ENCODE results near the gene EGFL7.

Gene EGFL7

GRCh38 chr9:136717399-136717798, 54.7 kb downstream of the EGFL7 start:
- no peak for DNase-seq (ENCODE audit: low read depth in 2 of 2)

- DNase-seq (ENCODE audit: low read depth in 2 of 2), result no peak
Observed at GRCh38 chr9:136718345-136719194, 55.9 kb downstream of the EGFL7 start.

- no peak for DNase-seq (ENCODE audit: low read depth in 2 of 2)
Observed at GRCh38 chr9:136719195-136719880, 56.6 kb downstream of the EGFL7 start.

- DNase-seq (ENCODE audit: low read depth in 2 of 2), result no peak
Observed at GRCh38 chr9:136720251-136720897, 57.7 kb downstream of the EGFL7 start.

- no peak for DNase-seq (ENCODE audit: low read depth in 2 of 2)
Observed at GRCh38 chr9:136720898-136721338, 58.2 kb downstream of the EGFL7 start.

- no peak for DNase-seq (ENCODE audit: low read depth in 2 of 2)
Observed at GRCh38 chr9:136721339-136722092, 58.8 kb downstream of the EGFL7 start.
